Activated CD4-positive, alpha-beta T cell treated with anti-CD3 and anti-CD28 coated beads, Interleukin-2, amount 50 U/mL, for 1 hour (primary cell): ENCODE measurements around the gene DLX6.
"Not testable (repeated sequence)": the region's sequence is repeated elsewhere in the genome, so short reads cannot be mapped to it uniquely, and the experiment has no call there.

ENCODE experiments used
- DNase-seq: peaks from one replicate; pipeline ENCODE4 v3.0.0-alpha.2; 2020

The DLX6 gene

DNA sequence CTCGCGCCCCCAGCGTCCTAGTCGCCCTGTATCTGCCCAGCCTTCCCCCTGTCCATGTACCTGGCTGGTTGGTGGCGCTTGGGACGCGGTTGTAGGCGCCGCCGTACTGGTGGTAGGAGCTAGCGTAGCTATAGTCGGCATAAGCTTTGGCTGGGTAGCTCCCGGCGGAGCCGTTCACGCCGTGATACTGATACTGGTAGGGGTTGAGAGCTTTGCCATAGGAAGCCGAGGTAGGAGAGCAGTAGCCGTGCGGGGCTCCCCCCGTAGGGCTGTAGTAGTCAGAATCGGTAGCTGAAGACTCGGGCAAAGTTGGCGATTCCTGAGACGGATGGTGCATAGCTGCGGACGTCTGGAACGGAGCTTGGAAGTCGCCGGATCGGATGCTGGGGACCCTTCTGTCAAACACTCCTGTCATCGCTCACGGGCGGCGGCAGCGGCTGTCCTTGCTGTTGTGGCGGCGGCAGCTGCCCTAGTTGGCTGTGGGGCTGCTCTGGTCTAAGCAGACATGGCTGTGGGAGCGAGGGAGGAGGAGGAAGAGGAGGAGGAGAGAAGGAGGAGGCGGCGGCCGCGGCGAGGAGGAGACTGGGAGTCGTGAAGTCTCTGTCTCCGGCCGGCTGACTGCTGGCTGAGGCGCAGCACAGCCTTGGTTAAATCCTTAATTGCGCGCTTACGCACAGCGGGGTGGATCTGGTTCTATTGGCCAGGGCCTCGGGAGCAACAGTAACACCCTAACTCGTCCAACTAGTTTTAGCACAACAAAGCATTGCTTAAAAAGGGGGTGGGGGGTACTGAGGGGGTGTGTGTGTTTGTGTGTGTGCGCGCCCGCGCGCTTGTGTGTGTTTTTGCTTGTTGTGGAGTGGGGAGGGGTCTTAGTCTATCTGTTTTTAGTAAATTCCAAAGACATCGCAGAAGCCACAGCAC is 19.1 kb downstream of the DLX6 start, which contains the start of gene DLX5:
Gene DLX5, minus strand, starts transcription at position 623 of the 921 bp plus-strand sequence. Its CDS starts 208 bp downstream, at position 415.
- no peak for DNase-seq

DNA sequence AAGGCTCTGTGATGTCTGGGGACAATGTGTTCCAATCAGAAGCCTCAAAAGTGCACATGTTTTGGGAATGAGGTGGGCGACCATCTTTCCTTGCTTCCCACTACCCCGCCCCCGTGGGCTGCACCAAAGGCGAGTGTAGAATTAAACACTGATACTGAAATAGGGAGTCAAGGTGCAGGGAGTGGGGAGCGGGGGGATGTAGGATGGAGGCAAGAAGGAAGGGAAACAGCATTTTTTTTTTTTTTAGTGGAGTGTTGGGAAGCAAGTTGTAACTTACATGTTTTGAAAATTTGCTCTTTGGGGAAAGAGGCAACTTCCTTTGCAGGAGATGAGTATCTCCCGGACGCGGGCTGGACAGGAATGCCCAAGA is 19.8 kb downstream of the DLX6 start:
- DNase-seq = no peak

DNA sequence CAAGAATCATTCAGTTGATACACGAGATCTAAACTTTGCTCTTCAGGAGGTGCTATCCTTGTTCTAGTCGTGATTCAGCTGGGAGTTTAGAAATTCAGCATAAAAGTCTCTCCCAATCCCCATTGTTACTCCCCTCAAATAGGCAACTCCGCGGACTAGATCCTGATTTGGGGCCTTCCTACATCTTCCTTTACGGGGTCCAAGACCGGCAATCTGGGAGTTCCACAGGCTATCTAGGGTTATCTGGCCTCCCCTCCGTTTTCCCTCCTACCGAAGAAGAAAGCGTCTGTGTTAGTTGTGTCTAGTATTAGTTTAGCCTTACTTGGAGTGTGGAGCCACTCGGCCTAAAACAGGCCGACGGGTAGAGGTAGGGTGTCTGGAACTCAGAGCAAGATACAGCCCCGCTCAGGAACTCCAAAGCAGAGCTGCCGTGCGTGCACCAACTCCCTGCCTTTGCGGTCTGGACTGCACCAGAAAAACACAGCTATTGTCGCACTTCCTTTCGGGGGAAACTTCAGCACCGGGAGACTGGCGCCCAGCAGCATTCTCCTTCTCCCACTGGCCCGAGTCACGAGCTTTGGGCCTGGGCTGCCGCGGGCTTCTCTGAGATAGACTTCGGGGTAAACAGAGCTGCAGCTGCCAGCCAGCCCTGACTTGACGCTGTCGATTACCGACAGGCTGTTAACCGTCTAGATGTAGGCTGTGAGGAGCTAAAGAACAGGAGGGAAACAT is 20.8 kb downstream of the DLX6 start:
- no peak for DNase-seq

DNA sequence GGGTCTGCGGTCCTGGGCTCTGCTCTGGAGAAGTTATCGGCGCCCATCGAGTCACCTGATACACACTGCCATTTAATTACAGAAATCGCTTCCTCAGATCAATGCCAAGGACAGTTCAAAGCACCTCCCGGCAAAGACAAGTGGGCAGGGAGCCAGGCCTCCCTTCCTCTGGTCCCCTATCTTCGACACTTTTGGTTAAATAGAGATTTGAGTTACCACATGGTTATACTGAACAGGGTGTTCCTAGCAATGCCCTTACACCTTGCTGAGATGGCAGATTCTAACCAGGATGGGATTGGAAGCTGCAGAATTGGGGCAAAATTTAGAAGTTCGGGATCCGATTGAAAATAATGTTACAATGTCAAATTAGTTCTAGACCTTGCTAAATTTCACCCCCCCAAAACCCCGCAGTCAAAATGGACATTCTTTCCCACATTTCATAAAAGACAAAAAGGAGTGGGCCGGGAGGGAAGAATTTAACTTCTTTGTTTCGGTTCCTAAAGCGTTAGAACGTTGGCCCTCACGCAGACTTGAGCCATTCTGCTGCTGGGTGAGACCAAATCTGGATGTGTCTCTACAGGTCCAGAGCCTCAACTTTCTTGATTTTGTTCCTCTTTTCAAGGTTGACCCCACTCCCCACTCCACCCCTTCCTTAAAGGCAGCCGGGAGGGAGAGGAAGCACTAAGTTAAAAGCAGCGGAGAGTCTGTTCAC is 21.5 kb downstream of the DLX6 start:
- DNase-seq = no peak

DNA sequence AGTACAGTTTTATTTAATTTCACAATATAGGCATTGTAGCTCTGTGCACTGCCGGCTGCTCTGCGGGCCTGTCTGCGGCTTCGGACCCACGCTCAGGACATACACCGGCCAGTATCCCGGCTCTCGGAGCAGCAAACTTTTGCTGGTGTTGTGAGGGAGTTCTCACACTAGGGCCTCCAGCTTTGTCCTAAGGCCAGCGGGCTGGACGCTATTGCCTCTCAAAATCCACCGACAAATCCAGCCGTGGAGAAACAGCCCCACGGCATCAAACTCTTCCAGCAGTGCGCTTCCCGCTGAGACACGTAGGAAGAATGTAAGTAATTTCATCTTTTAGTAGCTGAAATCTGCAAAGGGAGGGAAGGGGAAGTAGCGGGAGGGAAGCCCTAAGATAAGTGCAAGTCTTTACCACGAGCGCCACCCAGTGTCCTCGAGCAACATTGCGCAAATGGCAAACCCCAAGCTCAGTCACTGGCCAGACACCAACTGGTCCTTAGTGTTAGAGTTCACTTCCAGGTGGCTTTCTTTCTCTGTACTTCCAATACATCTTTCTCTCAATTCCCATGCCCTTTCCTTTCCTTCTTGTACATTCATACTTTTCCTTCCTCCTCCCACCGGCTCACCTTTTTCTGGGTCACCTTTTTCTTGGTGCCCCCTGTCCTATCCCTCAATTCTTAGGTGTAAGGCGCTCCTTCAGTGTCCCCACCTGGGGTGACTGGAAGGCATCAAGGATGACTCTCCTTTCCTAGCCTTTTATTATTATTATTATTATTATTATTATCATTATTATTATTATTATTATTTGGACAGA is 22.3 kb downstream of the DLX6 start:
- peak; percentile 67 for DNase-seq

DNA sequence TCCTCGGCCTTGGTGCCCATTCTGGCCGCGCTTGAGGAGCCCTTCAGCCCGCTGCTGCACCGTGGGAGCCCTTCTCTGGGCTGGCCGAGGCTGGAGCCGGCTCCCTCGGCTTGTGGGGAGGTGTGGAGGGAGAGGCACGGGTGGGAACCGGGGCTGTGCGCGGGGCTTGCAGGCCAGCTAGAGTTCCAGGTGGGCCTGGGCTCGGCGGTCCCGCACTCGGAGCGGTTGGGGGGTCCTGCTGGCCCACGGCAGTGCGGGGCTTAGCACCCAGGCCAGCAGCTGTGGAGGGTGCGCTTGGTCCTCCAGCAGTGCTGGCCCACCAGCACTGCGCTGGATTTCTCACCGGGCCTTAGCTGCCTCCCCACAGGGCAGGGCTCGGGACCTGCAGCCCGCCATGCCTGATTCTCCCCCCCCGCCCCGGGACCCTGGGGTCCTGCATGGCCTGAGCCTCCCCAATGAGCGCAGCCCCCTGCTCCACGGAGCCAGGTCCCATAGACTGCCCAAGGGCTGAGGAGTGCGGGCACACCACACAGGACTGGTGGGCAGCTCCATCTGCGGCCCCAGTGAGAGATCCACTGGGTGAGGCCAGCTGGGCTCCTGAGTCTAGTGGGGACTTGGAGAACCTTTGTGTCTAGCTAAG is 29.0 kb downstream of the DLX6 start:
- not testable (repeated sequence) for DNase-seq

DNA sequence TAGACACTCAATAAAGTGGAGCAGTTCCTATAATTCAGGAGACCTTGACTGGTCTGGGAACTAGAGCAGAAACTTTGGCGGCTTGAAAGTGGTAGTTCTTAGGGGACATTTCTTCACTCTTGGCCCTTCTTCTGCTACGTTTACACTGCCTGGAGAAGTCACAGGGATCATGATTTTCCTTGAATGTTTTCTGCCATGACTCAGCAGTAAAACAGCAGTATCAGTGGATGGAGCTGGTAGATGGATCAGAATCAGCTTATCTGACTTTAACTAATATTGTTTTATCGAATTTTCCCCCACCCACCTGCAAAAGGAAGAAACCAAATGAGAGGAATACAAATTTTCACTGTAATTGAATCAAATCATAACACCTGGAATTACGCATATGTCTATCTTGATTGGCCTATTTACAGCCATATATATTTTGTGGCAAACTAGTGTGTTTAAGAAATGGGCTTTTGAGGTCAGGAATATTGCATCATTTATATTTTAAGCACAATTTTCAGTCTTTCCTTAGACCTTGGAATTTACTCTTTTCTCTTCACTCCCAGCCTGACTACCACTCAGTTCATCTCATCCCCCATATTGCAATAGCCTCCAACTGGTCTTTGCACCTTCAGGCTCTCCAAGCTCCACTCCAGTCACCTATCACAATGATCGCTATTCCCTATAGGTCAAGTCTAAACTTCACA is 34.2 kb downstream of the DLX6 start:
- DNase-seq = no peak

DNA sequence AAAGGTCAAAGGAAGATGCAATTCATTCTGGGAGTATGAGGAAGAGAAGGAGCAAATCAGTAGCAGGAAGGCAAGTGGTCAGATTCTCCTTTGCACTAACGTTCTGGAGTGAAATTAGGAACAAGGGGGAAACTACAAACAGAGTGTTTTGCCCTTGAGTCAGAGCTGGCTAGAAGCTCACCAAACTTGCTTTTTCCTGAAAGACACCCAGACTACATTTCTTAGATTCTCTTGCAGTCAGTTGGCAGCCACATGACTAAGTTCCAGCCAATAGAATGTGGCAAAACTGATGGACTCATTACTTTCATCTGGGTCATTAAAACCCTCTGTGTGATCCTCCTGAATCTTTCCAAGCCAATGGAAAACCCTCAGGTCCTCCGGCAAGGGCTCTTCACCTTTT is 37.9 kb downstream of the DLX6 start:
- DNase-seq = no peak
